GM19240 (cell line): ENCODE results near the gene HIPK2.

Experiments used
- DNase-seq: peaks from one replicate; pipeline ENCODE4 v3.0.0; 2011; ENCODE audit warnings: low spot score; ENCODE audit not compliant: insufficient read length

HIPK2 gene

DNA sequence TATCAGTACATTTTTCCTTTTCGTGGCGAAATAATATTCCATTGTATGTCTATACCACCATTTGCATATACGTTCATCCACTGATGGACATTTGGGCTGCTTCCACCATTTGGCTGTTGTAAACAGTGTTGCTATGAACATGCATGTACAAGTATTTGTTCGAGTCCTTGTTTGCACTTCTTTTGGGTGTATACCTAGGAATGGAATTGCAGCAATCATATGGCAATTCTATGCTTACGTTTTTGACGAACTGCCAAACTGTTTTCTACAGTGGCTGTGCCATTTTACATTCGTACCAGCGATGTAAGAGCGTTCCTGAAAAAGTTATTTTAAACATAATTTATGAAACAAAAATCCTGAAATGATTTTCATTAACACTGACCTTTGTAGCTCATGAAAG is 79.5 kb downstream of the HIPK2 start:
- no peak for DNase-seq

DNA sequence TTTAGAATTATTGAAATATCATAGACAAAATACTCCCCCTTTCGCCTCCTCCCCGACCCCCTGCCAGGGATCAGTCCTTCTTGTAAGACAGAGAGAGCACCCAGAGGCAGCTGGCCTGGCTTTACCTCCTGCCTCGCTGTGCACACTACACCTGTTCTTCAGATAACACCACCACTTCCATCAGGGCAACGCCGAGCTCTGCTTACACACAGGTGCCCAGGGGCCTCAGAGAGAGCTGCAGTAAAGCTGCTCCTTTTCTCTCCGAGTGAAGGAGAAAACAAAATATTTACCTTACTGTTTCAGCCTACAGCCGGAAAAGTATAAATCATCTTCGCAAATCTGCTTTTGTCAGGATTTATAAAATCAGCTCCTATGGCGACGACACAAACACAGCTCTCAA is 80.7 kb downstream of the HIPK2 start:
- DNase-seq, result no peak

DNA sequence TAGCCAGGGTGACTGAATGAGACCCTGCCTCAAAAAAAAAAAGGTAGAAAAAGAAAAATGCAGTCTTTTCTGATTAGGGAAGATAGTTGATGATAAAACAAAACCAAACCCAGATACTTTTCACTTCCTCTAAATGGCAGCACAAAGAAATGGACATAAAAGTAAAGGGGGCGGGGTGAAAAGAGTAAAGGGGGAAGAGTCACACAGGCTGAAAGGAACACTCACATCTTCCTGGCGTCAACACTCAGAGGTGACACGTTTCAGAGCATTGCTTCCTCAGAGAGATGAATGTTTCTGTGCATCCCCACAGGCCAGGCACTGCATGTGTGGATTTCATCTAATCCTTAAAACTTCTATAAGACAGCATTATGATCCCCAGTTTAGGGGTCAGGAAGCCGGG is 81.2 kb downstream of the HIPK2 start:
- DNase-seq, result no peak

DNA sequence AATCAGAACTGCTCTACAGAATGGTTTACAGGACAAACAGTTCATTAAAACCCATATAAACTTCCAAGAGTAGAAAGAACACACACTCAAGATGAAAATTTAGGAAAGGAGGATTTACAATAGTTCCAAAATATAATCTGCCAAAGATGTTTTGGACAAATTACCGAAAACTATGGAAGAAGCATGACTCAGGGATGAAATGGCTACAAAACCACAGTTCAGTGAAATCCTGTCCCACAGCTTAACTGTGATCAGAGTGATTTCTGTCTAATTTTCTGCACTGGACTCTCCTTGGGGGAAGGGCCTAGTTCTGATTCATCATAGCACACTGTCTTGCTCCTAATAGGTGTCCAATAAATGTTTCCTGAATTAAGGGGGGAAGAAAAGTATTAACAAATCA is 82.2 kb downstream of the HIPK2 start:
- DNase-seq, result no peak

DNA sequence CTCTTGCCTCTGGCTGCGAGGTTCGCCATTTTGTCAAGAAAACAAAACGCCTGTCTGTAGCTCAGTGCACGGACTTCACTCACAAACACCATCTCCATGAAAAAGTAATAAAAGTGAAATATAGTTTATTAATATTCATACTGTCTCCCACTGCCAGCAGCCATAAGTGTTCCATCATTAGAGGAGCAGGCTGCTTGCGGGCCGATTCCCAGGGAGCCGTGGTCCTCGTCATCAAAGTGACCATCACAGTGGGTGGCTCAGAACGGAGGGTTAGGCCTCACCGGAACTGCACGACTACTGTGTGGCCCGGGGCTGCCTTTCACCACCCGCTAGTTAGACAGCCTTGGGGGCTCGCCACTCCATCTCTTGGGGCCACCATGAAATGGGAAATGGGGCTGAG is 82.7 kb downstream of the HIPK2 start:
- no peak for DNase-seq

DNA sequence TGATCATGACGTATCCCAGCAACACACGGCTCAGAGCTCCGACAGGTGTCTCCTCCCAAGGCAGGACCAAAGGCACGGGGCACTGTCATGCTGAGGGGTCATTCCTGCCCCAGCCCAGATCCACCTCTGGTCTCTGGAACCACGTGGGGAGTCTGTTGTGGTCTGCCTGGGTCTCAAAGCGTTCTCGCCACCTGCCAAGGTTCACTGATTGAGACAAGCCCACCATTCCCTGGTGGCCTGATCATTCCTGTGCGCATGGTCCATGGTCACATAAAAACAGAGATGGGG is 83.5 kb downstream of the HIPK2 start:
- no peak for DNase-seq

DNA sequence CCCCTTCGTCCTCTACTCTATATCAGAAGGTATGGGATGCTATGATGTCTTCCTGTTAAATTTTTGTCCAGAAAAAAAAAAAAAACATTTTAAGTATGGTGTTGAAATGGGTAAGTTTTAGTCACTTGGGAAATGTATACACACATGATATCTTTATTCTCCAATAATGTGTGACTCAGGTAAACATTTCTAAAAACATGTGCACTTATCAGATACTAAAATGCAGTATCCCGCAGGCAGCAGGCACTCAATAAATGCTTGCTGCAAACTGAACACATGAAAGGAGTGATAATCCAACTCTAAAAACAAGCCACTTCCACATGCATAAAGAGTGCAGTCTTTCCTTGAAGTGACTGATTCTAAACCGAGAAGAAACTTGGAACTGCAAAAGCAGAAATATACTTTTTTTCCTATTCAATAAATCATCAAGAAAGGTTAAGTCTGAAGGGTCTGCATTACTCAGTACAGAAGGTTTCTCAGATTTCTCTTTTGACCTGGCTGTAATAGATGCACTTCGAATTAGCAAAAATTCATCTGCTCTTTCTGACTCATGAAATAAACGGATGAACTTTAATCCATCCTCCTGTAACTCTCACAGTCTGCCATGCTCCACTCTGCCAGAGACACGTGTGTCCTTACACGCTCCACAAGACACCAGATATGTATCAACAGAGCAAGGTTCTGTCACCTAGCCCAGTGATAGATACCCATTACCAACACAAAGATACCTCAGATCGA is 84.0 kb downstream of the HIPK2 start:
- DNase-seq, result no peak

DNA sequence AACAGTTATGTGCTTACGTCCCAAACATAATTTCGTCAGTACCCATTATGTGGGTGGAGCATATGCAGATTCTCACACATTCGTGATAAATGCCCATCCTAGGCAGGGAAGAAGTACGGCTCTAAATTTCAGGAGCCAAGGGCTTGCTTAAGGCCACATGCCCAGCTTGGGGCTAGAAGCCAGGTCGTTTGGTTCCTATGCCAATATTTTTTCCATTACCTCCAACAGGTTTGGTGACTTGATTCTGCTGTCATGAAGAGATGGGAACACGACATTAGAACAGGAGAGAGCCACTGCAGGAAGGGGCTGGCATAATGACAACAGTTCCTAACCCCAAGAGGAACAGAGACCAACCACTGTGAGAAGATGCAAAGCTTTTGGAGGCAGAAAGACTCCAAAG is 85.1 kb downstream of the HIPK2 start:
- no peak for DNase-seq

DNA sequence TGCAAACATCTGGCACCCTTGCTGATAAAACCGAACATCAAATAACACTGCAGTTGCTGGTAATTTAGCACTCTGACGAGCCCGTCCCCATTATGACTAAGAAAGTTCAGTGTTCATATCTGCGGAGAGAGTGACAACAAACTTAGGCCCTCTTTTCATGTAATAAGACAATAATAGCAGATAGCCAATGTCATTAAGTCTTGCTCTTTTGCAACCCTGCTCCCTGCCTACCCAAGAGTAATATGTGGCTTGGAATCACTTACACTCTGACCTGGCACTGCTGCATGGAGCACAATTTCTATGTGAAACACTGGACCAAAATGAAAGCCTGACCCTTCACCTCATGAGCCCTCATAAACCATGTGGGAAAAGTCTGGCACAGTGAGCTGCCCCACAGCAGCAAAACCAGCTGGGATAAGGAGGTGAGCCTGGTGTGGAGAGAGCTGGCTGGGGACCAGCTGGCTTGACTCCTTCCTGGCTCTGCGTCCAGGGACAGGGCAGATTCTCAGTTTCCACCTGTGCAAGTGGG is 86.5 kb downstream of the HIPK2 start:
- no peak for DNase-seq

DNA sequence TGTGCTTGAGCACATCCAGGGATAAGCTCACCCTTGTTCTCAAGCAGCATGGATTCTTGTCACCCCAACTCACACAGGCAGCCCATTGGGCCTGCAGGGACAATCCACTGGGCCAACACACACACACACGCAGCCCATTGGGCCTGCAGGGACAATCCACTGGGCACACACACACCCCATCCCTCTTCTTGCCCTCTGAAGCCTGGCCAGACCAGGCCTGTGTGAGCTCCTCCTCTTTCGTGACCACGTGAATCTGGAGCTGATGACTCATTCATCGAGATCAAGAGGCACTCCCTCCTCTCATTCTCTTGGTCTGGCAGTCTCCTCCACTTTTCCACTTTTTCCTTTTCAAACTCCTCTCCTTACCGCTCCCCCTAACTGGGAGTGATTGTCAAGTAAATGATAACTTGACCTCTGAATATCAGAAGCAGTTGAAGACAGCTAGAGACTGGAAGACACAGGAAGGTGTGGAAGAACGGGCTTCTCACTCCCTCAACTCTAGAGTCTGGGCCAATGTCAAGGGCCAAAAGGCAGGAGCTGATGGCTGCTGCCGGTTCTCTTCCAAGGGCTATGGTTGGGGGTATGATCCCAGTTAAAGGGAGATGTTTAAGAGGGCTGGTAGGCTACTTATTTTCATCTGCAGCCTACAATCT is 89.7 kb downstream of the HIPK2 start:
- DNase-seq, result no peak

DNA sequence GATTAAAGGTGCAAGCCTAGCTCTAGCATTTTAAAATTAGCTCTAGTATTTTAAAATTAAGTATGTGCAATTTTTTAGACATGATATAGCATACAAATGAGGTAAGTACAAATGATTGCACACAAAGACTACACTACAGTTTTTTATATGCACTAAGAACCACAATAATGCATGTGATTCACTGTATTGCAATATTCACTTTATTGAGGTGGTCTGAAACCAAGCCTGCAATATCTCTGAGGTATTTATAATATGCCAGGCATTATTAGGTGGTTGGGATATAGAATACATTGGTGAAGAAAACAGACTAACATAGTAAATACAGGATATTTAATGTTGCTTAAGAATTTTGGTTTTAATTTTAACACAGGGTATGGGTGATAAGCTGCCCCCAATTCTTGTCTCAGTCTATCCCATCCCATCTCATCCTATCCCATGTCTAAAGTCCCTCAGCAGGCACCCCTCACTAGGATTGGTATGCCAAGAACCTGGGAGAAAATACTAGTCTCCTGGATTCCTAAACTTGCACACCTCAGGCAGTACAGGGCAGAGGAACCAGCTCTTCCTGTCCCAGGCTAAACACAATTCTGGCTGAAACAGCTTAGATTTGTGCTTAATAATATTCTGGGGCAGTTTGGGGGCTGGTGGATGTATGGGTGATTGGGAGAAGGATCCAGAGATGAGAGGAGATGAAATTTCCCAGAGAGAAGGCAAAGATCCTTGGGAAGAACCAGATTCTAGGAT is 90.4 kb downstream of the HIPK2 start:
- DNase-seq, result no peak

DNA sequence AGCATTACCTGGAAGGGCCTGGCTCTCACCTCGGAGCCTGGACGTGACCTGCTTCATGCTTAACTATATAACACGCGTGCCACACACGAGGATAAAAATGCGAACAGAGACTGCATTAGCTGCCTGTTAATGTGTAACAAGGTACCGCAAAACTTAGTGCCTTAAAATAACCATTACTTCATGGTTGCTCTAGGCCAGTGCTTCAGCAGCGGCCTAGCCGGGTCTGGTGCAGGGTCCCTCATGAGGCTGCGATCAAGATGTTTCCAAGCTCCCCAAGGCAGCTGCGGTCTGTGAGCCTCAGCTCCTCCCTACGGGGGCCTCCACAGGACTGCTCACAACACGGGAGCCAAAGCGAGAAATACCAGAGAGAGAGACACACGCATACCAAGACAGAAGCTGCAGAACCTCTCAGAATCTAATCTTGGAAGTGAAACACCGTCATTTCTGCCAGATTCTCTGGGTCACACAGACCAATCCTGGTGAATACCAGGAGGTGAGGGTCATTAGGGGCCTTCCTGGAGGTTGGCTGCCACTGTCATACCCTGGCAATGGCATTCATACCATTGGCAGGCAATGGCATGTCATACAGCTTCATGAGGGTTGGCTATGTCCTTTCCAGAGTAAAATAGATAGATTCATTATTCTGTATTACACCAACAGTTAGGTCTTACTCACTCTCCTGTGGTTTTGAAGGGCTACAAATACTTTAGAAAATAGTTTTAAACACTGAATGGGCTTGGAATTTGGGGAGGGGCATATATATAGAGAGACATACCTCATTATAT is 94.5 kb downstream of the HIPK2 start:
- DNase-seq, result no peak

DNA sequence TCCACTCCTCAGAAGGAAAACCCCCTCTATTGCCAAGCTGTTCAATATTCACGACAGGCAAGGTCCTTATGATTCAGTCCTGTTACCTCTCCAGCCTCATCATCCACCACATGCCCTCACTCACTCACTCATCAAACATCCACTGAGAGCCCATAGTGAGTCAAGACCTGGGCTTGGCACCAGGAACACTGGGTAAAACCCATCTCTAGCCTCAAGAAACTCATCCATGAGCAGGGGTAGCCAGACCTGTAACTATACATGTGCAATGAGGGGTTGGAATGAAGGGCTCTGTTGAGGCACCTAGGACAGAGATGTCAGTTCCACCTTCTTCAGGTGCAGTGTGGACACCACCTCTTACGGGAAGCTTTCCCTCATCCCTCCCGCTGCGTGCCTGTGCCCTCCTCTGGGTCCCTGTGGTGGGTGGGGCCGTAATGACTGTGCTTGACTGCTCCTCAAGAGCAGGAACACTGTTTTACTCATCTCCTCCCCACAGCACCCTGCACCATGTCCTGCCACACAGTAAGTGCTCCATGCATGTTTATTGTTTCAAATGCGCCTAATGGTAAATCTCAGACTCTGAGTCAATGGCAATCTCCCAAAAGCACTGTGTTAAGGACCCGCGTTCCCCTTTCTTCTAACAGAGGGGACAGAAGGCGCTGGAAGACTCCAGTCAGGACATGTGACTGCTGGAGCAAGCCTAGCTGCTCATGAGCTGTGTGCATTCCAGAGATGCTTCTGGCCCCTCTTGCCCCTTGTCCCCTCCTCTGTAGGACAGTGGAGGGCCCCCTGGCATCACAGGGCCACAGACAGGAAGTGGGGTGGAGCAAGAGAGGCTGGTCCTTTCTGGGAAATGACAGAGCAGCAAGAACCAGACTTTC is 95.4 kb downstream of the HIPK2 start:
- no peak for DNase-seq

DNA sequence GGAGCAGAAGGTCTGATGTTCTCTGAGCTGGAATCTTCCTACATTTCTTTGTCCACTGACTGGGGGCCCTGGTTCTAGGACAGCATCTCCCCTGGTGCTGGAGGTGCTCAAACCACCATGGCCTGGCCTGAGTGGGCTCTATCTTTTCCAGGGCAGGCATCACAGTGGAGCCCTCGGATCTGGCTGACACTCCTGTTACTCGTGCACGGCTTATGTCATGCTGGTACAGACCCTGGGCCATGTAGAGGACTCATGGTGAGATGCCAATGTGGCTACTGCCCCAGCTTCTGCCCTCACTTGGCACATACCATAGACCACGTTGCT is 96.0 kb downstream of the HIPK2 start:
- no peak for DNase-seq

DNA sequence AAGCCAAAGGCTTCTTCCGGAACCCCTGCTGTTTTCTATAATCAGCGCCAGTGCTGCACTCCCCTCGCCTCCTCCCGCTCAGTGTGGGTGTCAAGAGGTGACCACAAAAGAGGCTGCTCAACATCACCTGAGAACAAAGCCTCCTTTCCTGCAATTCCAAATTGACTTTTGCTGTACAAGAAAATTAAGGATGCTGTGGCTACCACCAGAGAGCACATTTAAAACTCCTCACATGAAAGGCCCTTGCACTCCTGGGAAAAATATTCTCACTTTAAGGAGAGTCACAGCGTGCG is 96.4 kb downstream of the HIPK2 start:
- DNase-seq, result no peak

DNA sequence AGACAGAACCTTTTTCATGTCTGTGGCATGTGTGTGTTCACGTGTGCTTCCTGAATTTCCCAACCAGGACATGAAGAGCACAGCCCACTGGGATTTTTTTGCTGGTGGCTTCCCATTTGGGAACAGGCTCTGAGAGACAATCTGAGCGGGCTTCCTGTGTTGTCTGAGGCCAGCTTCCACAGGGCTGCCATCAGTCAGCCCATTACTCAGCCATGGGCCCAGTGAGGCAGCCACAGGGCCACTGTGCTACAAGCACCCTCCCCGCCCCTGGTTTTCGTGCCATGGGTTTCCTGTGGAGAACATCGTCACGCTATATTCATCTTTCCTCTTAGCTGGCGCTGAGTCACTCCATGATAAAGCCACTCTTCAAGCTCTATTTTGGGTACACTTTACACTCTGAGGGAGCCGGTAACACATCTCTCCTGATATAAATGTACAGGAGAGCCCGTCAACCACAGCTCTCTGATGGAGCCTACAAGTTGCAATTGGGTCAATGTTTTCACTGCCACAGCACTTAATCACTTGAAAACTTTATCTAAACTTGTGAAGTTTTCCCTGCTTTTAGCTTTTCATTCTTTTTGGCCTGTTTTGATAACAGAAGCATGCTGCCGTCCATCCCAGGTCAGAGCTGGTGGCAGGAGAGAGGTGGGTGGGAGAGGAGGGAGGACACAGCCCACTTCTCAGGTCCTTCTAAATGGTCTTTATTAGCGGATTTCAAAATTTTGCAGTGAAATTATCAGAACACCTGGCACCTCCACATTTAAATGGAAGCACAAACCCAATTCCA is 96.9 kb downstream of the HIPK2 start:
- DNase-seq, result no peak

DNA sequence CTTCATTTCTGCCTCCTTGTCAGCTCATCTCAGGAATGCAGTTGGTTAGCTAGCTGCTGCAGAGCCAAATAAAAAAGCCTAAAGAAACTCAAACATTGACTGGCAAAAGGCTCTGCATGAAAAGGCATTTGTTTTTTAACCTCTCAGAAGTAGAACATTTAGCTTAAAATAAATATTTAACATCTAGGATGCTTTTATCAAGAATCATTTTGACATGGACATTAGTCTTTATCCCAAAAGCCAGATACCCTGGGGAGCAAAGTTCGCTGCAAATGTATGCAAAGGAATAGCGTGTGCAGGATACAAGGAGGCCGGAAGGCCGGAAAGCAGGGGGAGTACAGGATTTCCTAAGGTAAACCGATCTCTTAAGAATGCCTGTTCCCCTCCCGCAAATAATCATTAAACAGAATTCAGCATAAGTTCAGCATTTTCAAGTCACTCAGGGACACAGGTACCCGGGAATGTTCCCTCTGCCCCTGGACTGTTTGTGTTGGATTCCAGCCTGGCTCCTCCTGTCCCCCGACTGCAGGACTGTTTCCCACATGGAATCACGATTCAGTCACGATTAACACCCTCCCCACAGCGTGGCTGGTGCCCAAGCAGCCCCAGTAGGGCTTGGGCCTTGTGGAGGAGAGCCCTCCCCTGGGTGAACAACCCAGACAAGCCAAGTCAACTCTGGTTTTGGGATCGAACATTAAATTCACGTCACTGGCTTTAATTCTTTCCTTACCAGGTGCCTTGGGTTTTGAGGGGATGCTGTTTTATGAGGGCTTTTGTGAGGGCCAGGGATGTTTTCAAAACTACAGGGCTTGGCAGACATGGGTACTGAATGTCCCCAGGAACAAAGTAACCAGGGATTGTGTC is 97.8 kb downstream of the HIPK2 start:
- DNase-seq, result no peak

DNA sequence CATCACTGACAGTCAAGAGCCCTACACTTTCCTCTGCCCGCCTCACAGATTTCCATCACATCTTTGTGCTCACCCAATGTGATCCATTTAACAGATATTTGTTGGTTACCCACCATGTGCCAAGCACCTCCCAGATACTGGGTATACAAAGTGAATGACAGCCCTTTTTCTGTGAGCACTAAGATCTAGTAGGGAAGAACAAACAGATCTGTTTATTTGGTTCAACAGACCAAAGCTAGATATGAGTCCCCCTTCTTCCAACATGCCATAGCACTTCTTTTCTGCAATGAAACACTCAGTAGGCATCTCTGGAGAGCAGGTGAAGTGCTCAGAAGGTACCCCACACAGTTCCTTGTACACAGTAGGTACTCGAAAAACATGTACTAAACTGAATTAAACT is 101.4 kb downstream of the HIPK2 start:
- no peak for DNase-seq
